Suprapubic skin (tissue), 4 donors: ENCODE results near the gene NARS2.

Experiments used
- CTCF ChIP-seq, 2 donors: fragments of 200-600 bp in 1 of 2; fragments of 450-650 bp in 1 of 2; sonication (generic) in 1 of 2; IDR thresholded peaks; one replicate each; pipeline ENCODE4 v1.5.1; 2016 to 2019; ENCODE audit warnings: antibody characterized with exemption in 2 of 2, mild to moderate bottlenecking in 1 of 2, moderate library complexity in 1 of 2
- EP300 ChIP-seq: sonication (generic); formaldehyde crosslinking; IDR thresholded peaks from one replicate; pipeline ENCODE4 v1.6.1; 2017; ENCODE audit warnings: antibody characterized with exemption
- POLR2A ChIP-seq, 2 donors: fragments of 450-650 bp; IDR thresholded peaks; one replicate each; pipeline ENCODE4 v1.6.1; 2017; ENCODE audit warnings: antibody characterized with exemption in 2 of 2, mild to moderate bottlenecking in 2 of 2, moderate library complexity in 2 of 2
- POLR2AphosphoS5 ChIP-seq, 3 donors: sonication (generic); formaldehyde crosslinking; IDR thresholded peaks; one replicate each; pipeline ENCODE4 v1.6.1; 2017; ENCODE audit warnings: antibody characterized with exemption in 3 of 3

- TF ChIP-seq POLR2A (IDR thresholded peaks at IDR 0.05) = no peak
- TF ChIP-seq POLR2AphosphoS5 (IDR thresholded peaks at IDR 0.05) = no peak
- no peak for TF ChIP-seq CTCF (IDR thresholded peaks at IDR 0.05)
- TF ChIP-seq EP300 = no peak
Observed at GRCh38 chr11:78418584-78419211, 156.0 kb downstream of the NARS2 start.
